ENCODE data around the gene DOK7. TPM values are rescaled to one million over a fixed set of nuclear protein-coding genes. Genes with fewer than 3 reads are reported as not detected.

The DOK7 gene
- total RNA-seq, 1 experiment from 2014 or later: 0.26 TPM

DNA sequence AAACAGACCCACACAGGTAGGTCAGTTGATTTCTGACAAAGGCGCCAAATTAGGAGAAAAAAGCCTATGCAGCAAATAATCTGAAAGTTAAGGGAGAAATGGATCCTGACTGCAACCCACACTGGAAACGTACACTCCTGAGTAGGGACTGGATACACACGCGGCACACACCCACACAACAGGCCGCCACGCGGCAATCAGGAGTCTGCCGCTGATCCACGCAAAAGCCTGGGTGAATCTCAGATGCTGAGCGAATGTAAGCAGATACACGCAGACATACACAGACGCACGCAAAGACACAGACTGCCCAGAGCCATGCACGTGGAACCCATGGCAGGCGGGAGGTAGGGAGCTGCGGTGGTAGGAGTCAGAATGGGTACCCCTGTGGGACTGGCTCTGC lies 47.4 kb downstream of the DOK7 start:
- no peak overlapping the region for H3K27ac ChIP-seq (ENCODE audit: insufficient read length, low read depth, low read length)
- H3K9me3 ChIP-seq (ENCODE audit: control insufficient read depth, low read depth, low read length): no peaks in the 10 kb centered on the region
- no peak for DNase-seq
- no peak overlapping the region for H3K4me3 Mint-ChIP-seq
- H2BK120ac ChIP-seq (ENCODE audit: low read depth, low read length, poor library complexity, severe bottlenecking): no peak overlapping the region
- no peak overlapping the region for H3K23ac ChIP-seq (ENCODE audit: insufficient read length, low read depth, low read length)
- no peaks in the 10 kb centered on the region for H3K23me2 ChIP-seq (ENCODE audit: insufficient read length, low read depth, low read length, poor library complexity, severe bottlenecking)
- H3K9ac ChIP-seq (ENCODE audit: extremely low read depth, insufficient read length, low read length): no peak overlapping the region
- no peak overlapping the region for H4K8ac ChIP-seq (replicated peaks; ENCODE audit: insufficient read length, low read depth, low read length)
- H3K18ac ChIP-seq (ENCODE audit: insufficient read length, low read depth, low read length): no peak overlapping the region
- H2AK5ac ChIP-seq (ENCODE audit: insufficient read length, low read length): no peak overlapping the region
- H3K4me1 ChIP-seq (ENCODE audit: insufficient read depth, low read length): no peaks in the 10 kb centered on the region
- H2AFZ ChIP-seq (ENCODE audit: low read length): no peak overlapping the region
- H3K9me3 Mint-ChIP-seq: no peaks in the 10 kb centered on the region; a peak in 1 of 5 replicates
- peaks cover 0 to under 1% of the 10 kb centered on the region in 2 experiments; a peak in 1 of 4 replicates for H3K4me1 Mint-ChIP-seq
- peaks cover 52 to 79% (median 78%) of the 10 kb centered on the region in 3 experiments for H3K36me3 Mint-ChIP-seq (ENCODE audit: insufficient read depth in 1 of 3, low read depth in 3 of 3)
- no peak overlapping the region for H4K91ac ChIP-seq (ENCODE audit: insufficient read length, low read depth, low read length)
- TF ChIP-seq, protein P1, sequence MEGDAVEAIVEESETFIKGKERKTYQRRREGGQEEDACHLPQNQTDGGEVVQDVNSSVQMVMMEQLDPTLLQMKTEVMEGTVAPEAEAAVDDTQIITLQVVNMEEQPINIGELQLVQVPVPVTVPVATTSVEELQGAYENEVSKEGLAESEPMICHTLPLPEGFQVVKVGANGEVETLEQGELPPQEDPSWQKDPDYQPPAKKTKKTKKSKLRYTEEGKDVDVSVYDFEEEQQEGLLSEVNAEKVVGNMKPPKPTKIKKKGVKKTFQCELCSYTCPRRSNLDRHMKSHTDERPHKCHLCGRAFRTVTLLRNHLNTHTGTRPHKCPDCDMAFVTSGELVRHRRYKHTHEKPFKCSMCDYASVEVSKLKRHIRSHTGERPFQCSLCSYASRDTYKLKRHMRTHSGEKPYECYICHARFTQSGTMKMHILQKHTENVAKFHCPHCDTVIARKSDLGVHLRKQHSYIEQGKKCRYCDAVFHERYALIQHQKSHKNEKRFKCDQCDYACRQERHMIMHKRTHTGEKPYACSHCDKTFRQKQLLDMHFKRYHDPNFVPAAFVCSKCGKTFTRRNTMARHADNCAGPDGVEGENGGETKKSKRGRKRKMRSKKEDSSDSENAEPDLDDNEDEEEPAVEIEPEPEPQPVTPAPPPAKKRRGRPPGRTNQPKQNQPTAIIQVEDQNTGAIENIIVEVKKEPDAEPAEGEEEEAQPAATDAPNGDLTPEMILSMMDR (conservative IDR thresholded peaks at IDR 0.05): no peak
- no peak overlapping the region for H2BK5ac ChIP-seq (ENCODE audit: insufficient read length, low read length)
- no peak overlapping the region for H2BK20ac ChIP-seq (ENCODE audit: low read depth, low read length, poor library complexity, severe bottlenecking)
- WGBS (ENCODE audit: extremely low coverage, insufficient read length, low lambda C conversion rate): no CpG with 5 or more reads among the region's 16 CpGs
- H3K56ac ChIP-seq (ENCODE audit: insufficient read length, low read depth, low read length): no peak overlapping the region
- no peaks in the 10 kb centered on the region for H3K79me2 ChIP-seq (ENCODE audit: insufficient read depth, low read length)
- H3K14ac ChIP-seq (ENCODE audit: insufficient read depth, low read length): no peak overlapping the region
- no peaks in the 10 kb centered on the region for H3K27me3 ChIP-seq (ENCODE audit: insufficient read depth, low read length)
- H4K5ac ChIP-seq (ENCODE audit: insufficient read length, low read depth, low read length): no peak overlapping the region
- no peak overlapping the region for H2BK12ac ChIP-seq (ENCODE audit: insufficient read length, low read depth, low read length)
- H3K4ac ChIP-seq (ENCODE audit: low read depth, low read length): no peak overlapping the region
- H4K20me1 ChIP-seq (ENCODE audit: control insufficient read depth, insufficient read depth, insufficient read length): no peaks in the 10 kb centered on the region
- no peak overlapping the region for H3K4me2 ChIP-seq (ENCODE audit: insufficient read depth, insufficient read length, low read length)
- H3K79me1 ChIP-seq (ENCODE audit: insufficient read depth, low read depth, low read length, poor library complexity, severe bottlenecking): no peaks in the 10 kb centered on the region
- no peak overlapping the region for H2BK15ac ChIP-seq (ENCODE audit: low read depth, low read length)
- no peak overlapping the region for H3T11ph ChIP-seq (ENCODE audit: low read length)
- no peaks in the 10 kb centered on the region for H3K27me3 Mint-ChIP-seq (ENCODE audit: low read depth)
- no peak overlapping the region for H3K27ac Mint-ChIP-seq

All from H9 (cell line).